B cell (primary cell): ENCODE measurements around the gene SEC24A. TPM values are rescaled to one million over a fixed set of nuclear protein-coding genes. Genes with fewer than 3 reads are reported as not detected.
"Not testable (repeated sequence)": the region's sequence is repeated elsewhere in the genome, so short reads cannot be mapped to it uniquely, and the experiment has no call there.

Experiments
- ATAC-seq: fragments of 200-7000 bp; cut with Tn5 transposase; one replicate; pipeline ENCODE4 v1.10.0; 2021; ENCODE audit warnings: low read depth, mild to moderate bottlenecking, moderate number of reproducible peaks, moderate library complexity
- CTCF ChIA-PET: fragments of 350-600 bp; sonication (Branson Sonifier 250); formaldehyde crosslinking; loops from one replicate; lab custom pipeline; 2021; ENCODE audit warnings: antibody characterized with exemption, inconsistent platforms; lab: Charles Lee
- POLR2A ChIA-PET: fragments of 350-600 bp; sonication (Branson Sonifier 250); formaldehyde crosslinking; loops from one replicate; lab custom pipeline; 2021; ENCODE audit warnings: antibody characterized with exemption; lab: Charles Lee
- DNase-seq: peaks from one replicate; pipeline ENCODE4 v3.0.0; 2013
- H2AFZ ChIP-seq: 2 replicates; pipeline ENCODE4 v1.6.1; 2012; ENCODE audit warnings: mild to moderate bottlenecking, low read depth, low read length; ENCODE audit not compliant: insufficient read depth, poor library complexity, severe bottlenecking
- H3K27ac ChIP-seq, 2 donors: 1 replicate in 1 of 2; 2 replicates in 1 of 2; pipeline ENCODE4 v1.5.1; 2012 to 2013; ENCODE audit warnings: low read length in 2 of 2, mild to moderate bottlenecking in 2 of 2, moderate library complexity in 1 of 2
- H3K27me3 ChIP-seq, 4 experiments: fragments of 200-600 bp in 1 of 4; sonication (generic) in 1 of 4; replicated peaks in 1 of 4; 1 replicate in 2 of 4; 2 replicates in 2 of 4; pipeline versions ENCODE4 v1.6.1 to v1.7.0; 2013 to 2016; ENCODE audit warnings: low read length in 3 of 4, mild to moderate bottlenecking in 2 of 4, mixed read lengths in 1 of 4, moderate library complexity in 1 of 4; ENCODE audit not compliant: insufficient read depth in 4 of 4, control insufficient read depth in 3 of 4; ENCODE audit errors: control extremely low read depth in 1 of 4
- H3K36me3 ChIP-seq, 2 experiments: replicated peaks in 1 of 2; 1 replicate in 1 of 2; 2 replicates in 1 of 2; pipeline versions ENCODE4 v1.6.1 to v1.7.1; 2013; ENCODE audit warnings: low read length in 1 of 2; ENCODE audit not compliant: insufficient read depth in 2 of 2, control insufficient read depth in 1 of 2; ENCODE audit errors: control extremely low read depth in 1 of 2, extremely low read depth in 1 of 2
- H3K4me1 ChIP-seq, 2 donors: fragments of 200-600 bp in 1 of 2; sonication (generic) in 1 of 2; 1 replicate in 1 of 2; 2 replicates in 1 of 2; pipeline versions ENCODE4 v1.5.1 to v1.6.1; 2013 to 2017; ENCODE audit warnings: low read length in 2 of 2; ENCODE audit not compliant: control insufficient read depth in 2 of 2, insufficient read depth in 2 of 2
- H3K4me2 ChIP-seq: replicated peaks from 2 replicates; pipeline ENCODE3; 2012; ENCODE audit warnings: mild to moderate bottlenecking, low read depth, low read length; ENCODE audit not compliant: poor library complexity, severe bottlenecking
- H3K4me3 ChIP-seq, 5 experiments: fragments of 200-600 bp in 1 of 5; sonication (generic) in 1 of 5; 1 replicate in 3 of 5; 2 replicates in 2 of 5; pipeline versions ENCODE4 v1.5.1 to v1.7.0; 2011 to 2016; ENCODE audit warnings: low read length in 4 of 5, mild to moderate bottlenecking in 4 of 5, low read depth in 2 of 5, control low read depth in 1 of 5, moderate library complexity in 1 of 5; ENCODE audit not compliant: insufficient read depth in 1 of 5; ENCODE audit errors: control extremely low read depth in 1 of 5, extremely low read depth in 1 of 5
- H3K79me2 ChIP-seq: fragments of 200-600 bp; sonication (generic); one replicate; pipeline ENCODE4 v1.6.0; 2016; ENCODE audit warnings: low read length; ENCODE audit not compliant: control insufficient read depth, insufficient read depth
- H3K9ac ChIP-seq: fragments of 200-600 bp; sonication (generic); 2 replicates; pipeline ENCODE4 v1.6.1; 2017; ENCODE audit warnings: mild to moderate bottlenecking, low read length, moderate library complexity
- H3K9me3 ChIP-seq, 3 donors: one replicate each; pipeline versions ENCODE4 v1.6.1 to v1.7.1; 2013; ENCODE audit warnings: low read length in 2 of 3; ENCODE audit not compliant: control insufficient read depth in 2 of 3, insufficient read depth in 1 of 3; ENCODE audit errors: control extremely low read depth in 1 of 3
- H4K20me1 ChIP-seq: 2 replicates; pipeline ENCODE4 v1.6.0; 2012; ENCODE audit warnings: mild to moderate bottlenecking, low read length; ENCODE audit not compliant: insufficient read depth, control insufficient read depth, poor library complexity, severe bottlenecking
- H3K27ac Mint-ChIP-seq: one replicate; pipeline ENCODE4 v1.8.0; 2021; ENCODE audit warnings: mixed read lengths
- H3K27me3 Mint-ChIP-seq: one replicate; pipeline ENCODE4 v1.8.0; 2021; ENCODE audit warnings: mixed read lengths
- H3K4me1 Mint-ChIP-seq: one replicate; pipeline ENCODE4 v1.8.0; 2021; ENCODE audit warnings: mixed read lengths
- H3K4me3 Mint-ChIP-seq: one replicate; pipeline ENCODE4 v1.8.0; 2021; ENCODE audit warnings: mixed read lengths
- H3K9me3 Mint-ChIP-seq: one replicate; pipeline ENCODE4 v1.8.0; 2022; ENCODE audit warnings: mixed read lengths; ENCODE audit not compliant: insufficient read depth
- EZH2 ChIP-seq: IDR thresholded peaks from 2 replicates; pipeline ENCODE4 v1.6.1; 2012; ENCODE audit warnings: borderline replicate concordance, low read depth, mild to moderate bottlenecking, moderate library complexity, low read length; ENCODE audit not compliant: insufficient read depth, poor library complexity, severe bottlenecking
- WGBS: methylation state at CpG from one replicate; pipeline ENCODE4 v1.1.5; 2013; ENCODE audit warnings: missing lambda C conversion rate; ENCODE audit not compliant: insufficient coverage; 5-methylcytosine and 5-hydroxymethylcytosine counted together
- intact Hi-C: fragments of 100-400 bp; cut with micrococcal nuclease; formaldehyde crosslinking; loops from one replicate; pipeline ENCODE4 v1.10.0; 2022
- polyA plus RNA-seq: library from polyadenylated mRNA; depleted of rRNA; stranded (reverse); fragments of >200 nt; gene quantifications from 2 replicates; pipeline ENCODE4 v1.2.3, GENCODE V29; 2012
- total RNA-seq, 2 donors: library from RNA; stranded (reverse); fragments of 120-200 nt in 1 of 2; gene quantifications; 1 replicate in 1 of 2; 2 replicates in 1 of 2; pipeline versions ENCODE4 v1.2.3 to v1.2.4, GENCODE V29; 2013 to 2022
- TF ChIP-seq, protein P1 (sequence below): fragments of 200-600 bp; IDR thresholded peaks from one replicate; pipeline ENCODE4 v1.8.0; 2022; ENCODE audit warnings: antibody characterized with exemption, mild to moderate bottlenecking

SEC24A gene
- total and polyA plus RNA-seq, 2 donors (not counting 1 experiment from before 2014, with no cell fraction given) = 6.9 to 13.0 TPM

DNA sequence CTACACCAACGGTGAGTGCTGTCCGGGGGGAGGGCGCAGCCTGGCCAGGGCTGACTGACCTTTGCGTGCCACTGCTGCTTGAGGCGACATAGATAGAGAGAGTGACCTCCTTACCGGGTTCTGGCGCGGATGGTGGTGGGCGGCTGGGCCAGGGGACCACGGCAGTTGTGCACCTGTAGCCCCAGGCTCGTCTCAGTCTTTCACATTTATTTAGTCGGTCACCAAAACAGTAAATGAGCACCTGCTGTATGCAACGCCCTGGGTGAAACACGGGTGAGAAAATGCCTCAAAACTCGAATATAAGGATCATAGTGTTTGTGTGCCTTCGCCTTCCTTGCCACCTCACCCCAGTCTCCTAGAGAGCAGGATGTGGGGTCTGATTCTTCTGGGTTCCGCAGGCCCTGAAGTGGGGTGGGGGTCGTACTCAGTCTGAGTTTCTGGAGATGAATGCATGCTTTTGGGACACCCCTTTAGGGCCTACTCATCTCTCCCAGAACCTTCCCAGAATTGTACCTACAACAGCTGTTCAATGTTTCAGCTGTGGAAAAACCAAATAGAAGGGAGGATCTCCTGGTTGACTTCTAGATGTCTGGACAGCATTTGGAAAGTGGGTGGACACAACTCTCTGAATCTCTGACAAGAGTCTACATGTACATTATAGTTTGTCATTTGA lies 714 bp downstream of the SEC24A start:
- Mint-ChIP-seq H3K27me3 (no peaks in the 10 kb centered on the region), H3K4me1 (peaks cover 24% of the 10 kb centered on the region), H3K9me3 (no peaks in the 10 kb centered on the region), H3K4me3 (peak overlapping the region; percentile 96), H3K27ac (peak overlapping the region; percentile 94)
- H2AFZ ChIP-seq = peak overlapping the region; percentile 77
- TF ChIP-seq, protein P1, sequence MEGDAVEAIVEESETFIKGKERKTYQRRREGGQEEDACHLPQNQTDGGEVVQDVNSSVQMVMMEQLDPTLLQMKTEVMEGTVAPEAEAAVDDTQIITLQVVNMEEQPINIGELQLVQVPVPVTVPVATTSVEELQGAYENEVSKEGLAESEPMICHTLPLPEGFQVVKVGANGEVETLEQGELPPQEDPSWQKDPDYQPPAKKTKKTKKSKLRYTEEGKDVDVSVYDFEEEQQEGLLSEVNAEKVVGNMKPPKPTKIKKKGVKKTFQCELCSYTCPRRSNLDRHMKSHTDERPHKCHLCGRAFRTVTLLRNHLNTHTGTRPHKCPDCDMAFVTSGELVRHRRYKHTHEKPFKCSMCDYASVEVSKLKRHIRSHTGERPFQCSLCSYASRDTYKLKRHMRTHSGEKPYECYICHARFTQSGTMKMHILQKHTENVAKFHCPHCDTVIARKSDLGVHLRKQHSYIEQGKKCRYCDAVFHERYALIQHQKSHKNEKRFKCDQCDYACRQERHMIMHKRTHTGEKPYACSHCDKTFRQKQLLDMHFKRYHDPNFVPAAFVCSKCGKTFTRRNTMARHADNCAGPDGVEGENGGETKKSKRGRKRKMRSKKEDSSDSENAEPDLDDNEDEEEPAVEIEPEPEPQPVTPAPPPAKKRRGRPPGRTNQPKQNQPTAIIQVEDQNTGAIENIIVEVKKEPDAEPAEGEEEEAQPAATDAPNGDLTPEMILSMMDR = no peak
- no peak for TF ChIP-seq EZH2
- peak overlapping the region; percentile 80 to 91 (median 88) for H3K4me3 ChIP-seq
- POLR2A ChIA-PET = interaction anchor here (0.8 to 1.4 kb wide), 3 partner anchors 19 to 423 kb away, joined by 4 to 5 read pairs (median 4); partner anchors contain the start of genes CAMLG and PPP2CA
- CTCF ChIA-PET = interaction anchor here (1.1 kb wide), 1 partner anchor 15 kb away, joined by 3 read pairs; no protein-coding TSS in a partner anchor
- H3K27me3 ChIP-seq = no peaks in the 10 kb centered on the region
- H4K20me1 ChIP-seq = peaks cover 19% of the 10 kb centered on the region
- 0% methylated on average over 11 of the region's 18 CpGs for WGBS
- H3K36me3 ChIP-seq = no peaks in the 10 kb centered on the region
- DNase-seq = no peak
- H3K4me2 ChIP-seq = peak overlapping the region; percentile 94
- peak overlapping the region; percentile 94 to 99 for H3K27ac ChIP-seq
- peak overlapping the region; percentile 92 for H3K9ac ChIP-seq
- H3K79me2 ChIP-seq = peaks cover 52% of the 10 kb centered on the region
- peaks cover 17 to 18% of the 10 kb centered on the region in 2 donors for H3K4me1 ChIP-seq
- no peak for ATAC-seq
- no peaks in the 10 kb centered on the region for H3K9me3 ChIP-seq
- intact Hi-C loops = loop anchor here (2.0 to 10.0 kb wide), 4 partner anchors 107 to 1547 kb away; partner anchors contain the start of genes C5orf24 and PCBD2

DNA sequence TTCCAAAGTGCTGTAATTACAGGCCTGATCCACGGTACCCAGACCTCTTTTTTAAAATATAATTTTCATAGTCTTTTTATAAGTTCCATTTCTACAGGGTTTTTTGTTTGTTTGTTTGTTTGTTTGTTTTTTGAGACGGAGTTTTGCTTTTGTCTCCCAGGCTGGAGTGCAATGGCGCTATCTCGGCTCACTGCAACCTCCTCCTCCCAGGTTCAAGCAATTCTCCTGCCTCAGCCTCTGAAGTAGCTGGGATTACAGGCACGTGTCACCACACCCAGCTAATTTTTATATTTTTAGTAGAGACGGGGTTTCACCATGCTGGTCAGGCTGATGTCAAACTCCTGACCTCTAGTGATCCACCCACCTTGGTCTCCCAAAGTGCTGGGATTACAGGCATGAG lies 2.1 kb downstream of the SEC24A start:
- H3K4me3 ChIP-seq, POLR2A ChIA-PET: not testable (repeated sequence)

More for the DNA sequence above, 2.1 kb downstream of the SEC24A start:
- intact Hi-C loops, H3K9me3 Mint-ChIP-seq, DNase-seq, H3K9me3 ChIP-seq, H3K36me3 ChIP-seq, H3K4me3 Mint-ChIP-seq, H2AFZ ChIP-seq, H3K27ac Mint-ChIP-seq, H3K4me2 ChIP-seq, H3K27me3 Mint-ChIP-seq, ATAC-seq, H3K27me3 ChIP-seq, H3K9ac ChIP-seq: not testable (repeated sequence)
- peaks cover 26% of the 10 kb centered on the region for H4K20me1 ChIP-seq
- peaks cover 17 to 18% of the 10 kb centered on the region in 2 donors for H3K4me1 ChIP-seq
- peaks cover 24% of the 10 kb centered on the region for H3K4me1 Mint-ChIP-seq
- H3K79me2 ChIP-seq = peaks cover 66% of the 10 kb centered on the region
- peak overlapping the region in 1 of 2 donors; percentile 99 for H3K27ac ChIP-seq
- WGBS = 100% methylated on average over 1 of the region's 6 CpGs
- CTCF ChIA-PET = interaction anchor here (0.6 to 1.1 kb wide), 2 partner anchors 64 to 235 kb away, joined by 3 read pairs; no protein-coding TSS in a partner anchor
